Measurements from ENCODE around the gene SDK2.

GRCh38 chr17:73356561-73357170, 287.6 kb downstream of the SDK2 start:
- no peak for TF ChIP-seq CTCF (IDR thresholded peaks at IDR 0.05)
- TF ChIP-seq POLR2A (IDR thresholded peaks at IDR 0.05), result no peak

Measured in thyroid gland (tissue), 4 donors.